22Rv1 (cell line): ENCODE results near the gene PLXNB2.

Experiments used
- CTCF ChIP-seq: fragments of 450-650 bp; IDR thresholded peaks from 2 replicates; pipeline ENCODE4 v1.5.1; 2017; ENCODE audit warnings: mild to moderate bottlenecking
- ZFX ChIP-seq: fragments of 450-650 bp; IDR thresholded peaks from 2 replicates; pipeline ENCODE4 v1.6.1; 2017; ENCODE audit warnings: antibody characterized with exemption, borderline replicate concordance

DNA sequence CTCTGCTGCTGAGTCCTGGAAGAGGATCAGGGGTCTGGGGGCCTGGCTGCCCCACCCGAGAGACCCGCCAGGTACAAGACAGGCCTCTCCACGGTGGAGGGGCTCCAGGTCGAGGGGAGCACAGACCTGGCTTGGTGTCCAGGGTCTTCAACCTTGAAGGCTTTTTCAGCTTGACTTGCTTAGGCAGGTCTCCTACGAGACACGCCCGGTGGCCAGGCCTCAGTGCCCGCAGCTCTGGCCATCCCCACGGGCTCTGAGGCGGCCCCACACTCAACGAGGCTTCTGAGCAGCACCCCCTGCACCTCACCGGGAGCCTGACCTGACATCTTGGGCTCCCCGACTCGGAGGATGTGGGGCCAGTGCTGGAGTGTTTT is 6.6 kb upstream of the PLXNB2 start:
- TF ChIP-seq CTCF (no peak), ZFX (no peak)
